ENCODE results near the gene FNDC3A.
"Not testable (repeated sequence)": the region's sequence is repeated elsewhere in the genome, so short reads cannot be mapped to it uniquely, and the experiment has no call there.

FNDC3A gene

GRCh38 chr13:48977973-48978372 is 2.3 kb downstream of the FNDC3A start:
- DNase-seq (ENCODE audit: low read depth) = peak; percentile 29

DNA sequence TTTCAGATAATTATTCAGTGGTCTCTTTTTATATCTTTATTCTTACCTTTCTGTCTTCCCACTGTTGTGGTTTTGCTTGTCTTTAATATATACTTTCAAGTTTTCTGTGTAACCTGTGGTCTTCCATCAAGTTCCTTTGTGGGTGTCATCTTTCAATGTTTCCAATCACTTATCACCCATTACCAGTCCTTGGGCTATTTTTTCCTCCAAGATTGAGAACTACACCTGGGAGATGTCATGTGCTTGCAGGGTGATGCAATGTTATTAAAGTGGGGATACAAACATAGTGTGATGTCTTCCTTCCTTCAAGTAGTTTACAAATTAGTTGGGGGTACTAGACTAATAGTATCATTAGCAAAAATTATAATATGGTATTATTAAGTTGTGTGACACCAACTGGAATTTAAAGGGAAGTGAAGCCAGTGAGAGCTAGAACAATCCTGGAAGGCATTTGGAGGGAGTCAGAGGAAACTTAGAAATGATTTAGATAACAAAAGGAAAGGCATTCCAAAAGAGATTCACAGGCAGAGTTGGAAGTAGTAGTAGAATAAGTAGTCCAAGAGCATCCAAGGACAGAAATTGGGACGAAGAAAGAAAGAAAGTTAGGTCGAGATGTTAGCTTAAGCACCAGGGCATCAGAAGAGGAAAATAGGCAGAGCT is 3.4 kb downstream of the FNDC3A start:
- DNase-seq (ENCODE audit: low read depth) = no peak

GRCh38 chr13:48979892-48980291 is 4.2 kb downstream of the FNDC3A start:
- DNase-seq (ENCODE audit: low read depth) = no peak

GRCh38 chr13:48983331-48983730 is 7.6 kb downstream of the FNDC3A start:
- no peak for DNase-seq (ENCODE audit: low read depth)

DNA sequence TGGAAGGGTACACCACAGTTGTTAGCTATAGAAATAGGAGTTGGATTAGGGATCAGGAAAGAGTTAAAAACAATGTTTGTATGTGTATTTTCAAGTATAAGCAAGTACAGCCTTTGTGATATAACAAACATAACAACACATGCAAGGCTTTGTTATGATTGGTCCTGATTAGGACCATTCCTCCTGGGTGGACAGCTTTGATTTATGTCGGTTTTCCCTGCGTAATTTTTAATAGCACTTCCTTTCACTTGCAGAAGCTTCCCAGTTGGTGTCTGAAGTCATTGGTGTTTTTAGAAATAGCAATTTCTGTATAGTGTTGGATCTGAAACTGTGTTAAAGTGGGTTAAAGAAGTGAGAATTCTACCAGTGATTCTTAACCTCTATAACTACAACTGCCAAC is 10.0 kb downstream of the FNDC3A start:
- DNase-seq (ENCODE audit: low read depth) = no peak

DNA sequence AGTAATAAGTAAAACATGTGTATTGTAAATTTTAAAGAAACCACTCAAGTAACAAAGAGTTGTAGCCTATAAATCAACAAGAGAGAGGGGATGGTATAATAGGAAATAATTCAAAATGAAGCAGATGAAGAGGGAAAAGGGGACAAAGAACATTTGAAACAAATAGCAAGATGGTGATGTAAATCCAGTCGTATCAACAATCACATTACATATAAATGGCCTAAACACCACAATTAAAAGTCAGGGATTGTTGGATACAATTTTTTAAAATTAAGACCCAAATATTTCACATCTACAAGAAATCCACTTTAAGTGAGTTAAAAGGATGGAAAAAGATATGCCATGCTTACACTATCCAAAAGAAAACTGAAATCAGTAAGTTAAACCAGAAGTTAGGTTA is 15.2 kb downstream of the FNDC3A start:
- DNase-seq (ENCODE audit: low read depth) = no peak

DNA sequence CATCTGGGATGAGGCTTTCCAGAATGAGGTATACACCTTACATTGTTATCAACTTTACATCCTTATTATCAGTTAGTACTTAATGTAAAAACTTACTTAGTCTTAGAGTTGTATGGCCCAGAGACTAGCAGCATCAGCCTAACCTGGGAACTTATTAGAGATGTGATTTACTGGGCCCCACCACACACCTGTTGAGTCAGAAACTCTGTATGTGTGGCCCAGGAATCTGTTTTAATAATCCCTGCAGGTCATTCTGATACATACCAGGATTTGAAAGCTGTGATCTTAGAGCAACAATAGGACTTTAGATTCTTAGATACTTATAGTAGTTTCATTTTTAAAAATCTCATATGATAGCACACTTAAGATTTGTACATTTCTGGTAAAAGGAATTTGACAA is 17.4 kb downstream of the FNDC3A start:
- no peak for DNase-seq (ENCODE audit: low read depth)

DNA sequence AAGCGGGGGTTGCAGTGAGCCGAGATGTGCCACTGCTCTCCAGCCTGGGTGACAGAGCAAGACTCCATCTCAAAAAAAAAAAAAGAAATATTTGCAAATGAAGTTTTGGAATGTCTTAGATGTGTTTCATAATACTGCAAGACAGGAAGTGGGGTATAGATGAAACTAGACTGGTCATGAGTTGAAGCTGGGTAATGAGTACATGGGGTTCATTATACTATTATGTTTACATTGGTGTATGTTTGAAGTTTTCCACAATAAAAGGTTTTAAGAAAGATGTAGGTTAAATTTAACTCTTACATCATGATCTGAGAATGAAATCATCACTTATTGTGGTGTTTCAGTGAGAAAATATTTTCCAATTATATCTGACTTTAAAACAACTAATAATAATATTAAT is 19.0 kb downstream of the FNDC3A start:
- DNase-seq (ENCODE audit: low read depth) = peak; percentile 14

DNA sequence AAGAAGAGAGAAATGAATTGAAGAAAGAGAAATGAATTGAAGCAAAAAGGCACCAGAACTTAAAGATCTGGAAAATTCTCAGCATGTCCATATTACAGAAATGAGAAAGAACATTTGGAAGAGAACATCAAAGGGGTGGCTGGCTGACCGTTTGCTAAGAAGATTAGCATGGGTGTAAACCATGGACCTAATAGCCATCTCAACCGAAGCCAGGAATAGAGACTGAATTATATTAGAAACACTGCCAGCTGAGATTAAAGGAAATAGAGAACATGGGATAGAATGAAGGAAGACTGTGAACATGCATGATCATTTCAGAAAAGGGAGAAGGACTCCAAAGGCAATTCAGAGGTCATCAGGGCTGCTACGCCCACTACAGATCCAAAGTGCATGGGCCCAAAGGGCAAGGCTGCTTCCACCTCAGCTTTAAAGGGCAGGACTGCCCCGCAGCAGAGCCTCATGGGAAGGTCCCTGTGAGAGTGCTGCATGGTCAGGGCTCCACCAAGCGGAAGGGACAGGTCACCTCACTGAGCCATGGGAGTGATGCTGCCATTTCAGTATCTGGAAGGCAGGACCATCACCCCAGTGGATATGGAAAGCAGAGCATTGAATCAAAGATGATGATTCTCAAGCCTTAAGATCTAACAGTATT is 23.1 kb downstream of the FNDC3A start:
- no peak for DNase-seq (ENCODE audit: low read depth)

- no peak for DNase-seq (ENCODE audit: low read depth)
Observed at GRCh38 chr13:49000247-49000646, 24.5 kb downstream of the FNDC3A start.

- not testable (repeated sequence) for DNase-seq (ENCODE audit: low read depth)
Observed at GRCh38 chr13:49018986-49019635, 43.4 kb downstream of the FNDC3A start.

DNA sequence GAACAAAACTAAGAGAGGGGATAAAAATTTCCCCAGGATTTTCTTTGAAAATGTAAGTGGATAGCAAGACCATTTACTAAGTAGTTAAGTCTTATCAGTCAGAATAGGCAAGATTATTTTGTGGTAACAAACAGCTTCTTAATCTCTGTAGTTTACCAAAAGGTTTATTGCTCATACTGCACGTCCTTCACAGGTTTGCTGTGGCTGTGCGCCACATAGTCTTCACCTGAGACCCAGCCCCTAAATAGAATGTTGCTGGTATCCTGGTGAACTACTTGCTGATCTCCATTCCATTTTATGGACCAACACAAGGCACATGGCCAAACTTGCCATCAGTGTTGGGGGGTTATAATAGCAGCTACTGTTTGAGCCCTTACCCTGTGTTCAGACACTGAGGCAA is 44.6 kb downstream of the FNDC3A start:
- no peak for DNase-seq (ENCODE audit: low read depth)

GRCh38 chr13:49020940-49021553 is 45.3 kb downstream of the FNDC3A start:
- no peak for DNase-seq (ENCODE audit: low read depth)

DNA sequence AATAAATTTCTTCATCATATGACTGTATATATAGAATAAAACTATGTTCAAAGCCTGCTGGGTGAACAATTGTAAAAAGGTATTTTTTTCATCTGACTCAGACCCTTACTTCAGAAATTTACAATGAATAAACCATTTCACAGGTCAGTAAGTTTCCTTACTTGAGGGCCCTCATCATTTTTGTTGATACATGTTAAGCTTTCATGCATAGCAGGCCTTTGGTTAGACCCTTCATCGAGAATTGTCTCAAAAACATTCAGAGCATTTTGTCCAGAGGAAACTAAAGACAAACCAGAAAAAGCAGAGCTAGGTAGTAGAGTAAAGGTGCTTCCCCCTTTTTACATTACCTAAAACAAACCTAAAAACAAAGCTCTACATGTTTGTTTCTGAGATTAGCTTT is 46.2 kb downstream of the FNDC3A start:
- DNase-seq (ENCODE audit: low read depth) = no peak

- no peak for DNase-seq (ENCODE audit: low read depth)
Observed at GRCh38 chr13:49022472-49023144, 46.9 kb downstream of the FNDC3A start.

DNA sequence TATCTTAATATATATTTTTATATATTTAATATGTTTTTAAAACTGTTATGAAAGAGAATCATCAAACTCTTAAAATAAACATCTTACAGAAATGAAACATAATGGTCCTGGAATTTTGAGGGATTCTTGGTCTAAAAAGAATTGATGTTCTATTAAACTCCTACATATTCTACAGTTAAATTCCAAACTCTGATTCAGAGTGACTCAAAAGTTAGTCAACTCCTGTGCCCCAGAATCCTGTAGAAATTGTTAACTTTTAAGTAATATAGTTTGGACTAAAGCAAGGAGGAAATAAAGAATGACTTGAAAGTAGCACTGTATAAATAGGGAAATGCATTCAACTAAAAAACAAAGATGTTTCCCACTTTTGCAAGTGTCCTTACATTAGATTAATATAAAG is 47.7 kb downstream of the FNDC3A start:
- DNase-seq (ENCODE audit: low read depth) = peak; percentile 68

GRCh38 chr13:49026851-49027250 is 51.1 kb downstream of the FNDC3A start:
- DNase-seq (ENCODE audit: low read depth) = no peak

DNA sequence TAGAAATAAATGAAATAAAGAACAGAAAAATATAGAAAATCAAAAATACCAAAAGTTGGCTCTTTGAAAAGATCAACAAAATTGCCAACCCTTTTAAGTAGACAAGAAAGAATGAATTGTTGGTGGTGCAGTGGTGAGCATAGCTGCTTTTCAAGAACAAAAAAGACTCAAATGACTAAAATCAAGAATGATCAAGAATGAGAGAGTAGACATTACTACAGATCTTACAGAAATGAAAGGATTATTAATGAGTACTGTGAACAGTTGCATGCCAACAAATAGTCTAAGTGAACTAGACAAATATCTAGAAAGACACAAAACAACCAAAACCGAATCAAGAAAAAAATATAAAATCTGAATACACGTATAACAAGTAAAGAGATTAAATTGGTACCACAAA is 53.9 kb downstream of the FNDC3A start:
- DNase-seq (ENCODE audit: low read depth) = no peak

DNA sequence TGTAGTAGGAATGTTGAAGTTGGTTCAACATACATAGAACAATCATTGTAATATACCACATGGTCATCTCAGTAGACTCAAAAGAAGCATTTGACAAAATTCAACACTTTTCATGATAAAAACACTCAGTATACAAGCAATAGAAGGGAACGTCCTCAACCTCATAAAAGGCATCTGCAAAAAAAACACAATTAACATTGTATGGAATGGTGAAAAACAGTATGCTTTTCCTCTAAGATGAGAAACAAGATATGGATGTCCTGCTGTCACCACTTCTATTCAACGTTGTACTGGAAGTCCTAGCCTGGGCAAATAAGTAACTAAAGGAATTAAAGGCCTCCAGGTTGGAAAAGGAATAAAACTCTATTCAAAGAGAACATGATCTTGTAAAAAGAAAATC is 54.5 kb downstream of the FNDC3A start:
- no peak for DNase-seq (ENCODE audit: low read depth)

DNA sequence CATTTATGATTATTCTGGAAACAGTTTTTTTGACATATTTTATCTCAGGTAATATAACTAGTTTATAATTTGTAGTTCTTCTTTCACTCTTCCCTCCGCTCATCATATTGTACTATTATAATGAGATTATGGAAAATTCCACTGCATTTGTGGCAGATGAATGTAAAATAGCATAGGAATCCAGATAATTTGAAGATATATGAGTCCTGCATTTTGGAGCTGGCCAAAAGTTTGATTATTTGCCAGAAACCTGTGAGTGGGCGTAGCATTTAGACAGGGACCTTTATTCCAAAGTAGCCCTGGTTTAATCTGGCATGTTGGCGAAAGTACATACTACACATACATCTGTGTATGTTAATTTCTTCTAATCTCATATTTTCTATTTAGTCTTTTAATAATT is 65.2 kb downstream of the FNDC3A start:
- DNase-seq (ENCODE audit: low read depth) = no peak

DNA sequence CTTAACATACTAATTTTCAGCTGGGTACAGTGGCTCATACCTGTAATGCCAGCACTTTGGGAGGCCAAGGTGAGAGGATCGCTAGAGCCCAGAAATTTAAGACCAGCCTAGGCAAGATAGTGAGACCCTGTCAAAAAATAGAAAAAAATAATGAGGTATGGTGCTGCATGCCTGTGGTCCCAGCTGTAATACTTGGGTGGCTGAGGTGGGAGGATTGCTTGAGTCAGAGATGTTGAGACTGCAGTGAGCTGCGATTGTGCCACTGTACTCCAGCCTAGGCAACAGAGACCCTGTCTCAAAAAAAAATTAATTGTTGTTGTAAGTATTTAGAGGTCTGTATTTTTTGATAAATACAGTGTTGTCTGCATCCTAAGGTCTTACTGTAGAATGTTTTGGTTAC is 66.8 kb downstream of the FNDC3A start:
- DNase-seq (ENCODE audit: low read depth) = no peak

DNA sequence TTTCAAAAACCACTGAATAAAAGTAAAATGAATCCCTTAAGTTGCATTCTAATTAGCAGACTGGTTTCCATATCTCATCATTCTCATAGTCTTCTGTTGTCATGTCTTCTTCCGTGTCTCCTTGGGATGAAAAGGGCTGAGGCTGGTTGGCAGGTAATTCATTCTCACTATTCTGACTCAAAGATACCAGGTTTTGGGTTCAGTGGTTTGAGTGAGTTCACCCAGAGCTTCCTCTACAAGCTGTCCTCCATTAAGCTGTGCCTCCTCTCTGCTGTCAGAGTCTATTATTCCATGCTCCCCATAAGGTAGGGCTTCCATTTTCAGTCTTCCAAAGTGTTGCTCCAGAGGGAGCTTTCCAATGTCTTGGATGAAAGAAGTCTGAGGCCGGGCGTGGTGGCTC is 68.3 kb downstream of the FNDC3A start:
- no peak for DNase-seq (ENCODE audit: low read depth)

- no peak for DNase-seq (ENCODE audit: low read depth)
Observed at GRCh38 chr13:49044836-49045235, 69.1 kb downstream of the FNDC3A start.
